GM12878 (cell line): ENCODE measurements around the gene PRKG1. TPM values are rescaled to one million over a fixed set of nuclear protein-coding genes. Genes with fewer than 3 reads are reported as not detected.

Experiments used
- ATAC-seq: fragments of 200-7000 bp; cut with Tn5 transposase; 3 replicates; pipeline ENCODE4 v1.9.1; 2020; ENCODE audit warnings: mild to moderate bottlenecking, moderate library complexity
- BruUV-seq: library from RNA; stranded (reverse); fragments of 400-500 nt; replicated peaks from 2 replicates; lab custom pipeline; 2021; lab: Mats Ljungman, UMichigan
- CTCF ChIA-PET: fragments of 300-600 bp; sonication (Branson Sonifier 250); formaldehyde crosslinking; extraction: SDS; loops from one replicate; lab custom pipeline; 2021; ENCODE audit warnings: inconsistent platforms; lab: Yijun Ruan, JAX
- POLR2A ChIA-PET: fragments of 350-600 bp; formaldehyde crosslinking; extraction: SDS; loops from one replicate; lab custom pipeline; 2021; ENCODE audit warnings: inconsistent platforms; lab: Charles Lee
- RAD21 ChIA-PET: fragments of 300-600 bp; sonication (Branson Sonifier 250); formaldehyde crosslinking; loops from one replicate; lab custom pipeline; 2023; ENCODE audit warnings: antibody characterized with exemption; ENCODE audit not compliant: unreplicated experiment; lab: Charles Lee
- SMC1A ChIA-PET: fragments of 300-600 bp; sonication (Branson Sonifier 250); formaldehyde crosslinking; loops from one replicate; lab custom pipeline; 2023; ENCODE audit not compliant: unreplicated experiment, uncharacterized antibody; lab: Charles Lee
- DNase-seq: peaks from one replicate; pipeline ENCODE4 v3.0.0-alpha.2; 2011; ENCODE audit warnings: low read depth, low spot score
- FAIRE-seq: peaks from 3 replicates; lab custom pipeline; 2011; peaks lifted over from hg19 to GRCh38; lab: Jason Lieb, UNC
- H2AFZ ChIP-seq: 2 replicates; pipeline ENCODE4 v1.6.0; 2011; ENCODE audit warnings: low read depth, low read length, control low read depth; ENCODE audit not compliant: control insufficient read depth
- H3K27ac ChIP-seq: 2 replicates; pipeline ENCODE4 v1.5.1; 2011; ENCODE audit warnings: control low read depth; ENCODE audit not compliant: control insufficient read depth, insufficient read depth
- H3K27me3 ChIP-seq, 2 experiments: replicated peaks in 1 of 2; 2 replicates each; pipeline versions ENCODE4 v1.6.0 to v1.6.1; 2011; ENCODE audit warnings: low read length in 1 of 2; ENCODE audit not compliant: control insufficient read depth in 2 of 2, insufficient read depth in 2 of 2
- H3K36me3 ChIP-seq, 2 experiments: 2 replicates each; pipeline ENCODE4 v1.5.1; 2011; ENCODE audit warnings: low read length in 1 of 2; ENCODE audit not compliant: control insufficient read depth in 2 of 2, insufficient read depth in 2 of 2
- H3K4me1 ChIP-seq: 2 replicates; pipeline ENCODE4 v1.6.1; 2011; ENCODE audit warnings: mild to moderate bottlenecking, low read length, moderate library complexity, mixed read lengths; ENCODE audit not compliant: control insufficient read depth, insufficient read depth
- H3K4me2 ChIP-seq: 2 replicates; pipeline ENCODE4 v1.6.0; 2011; ENCODE audit warnings: control low read depth; ENCODE audit not compliant: control insufficient read depth, insufficient read depth
- H3K4me3 ChIP-seq: fragments of 200-600 bp; sonication (generic); 2 replicates; pipeline ENCODE4 v1.5.1; 2016
- H3K79me2 ChIP-seq: 2 replicates; pipeline ENCODE4 v1.6.0; 2011; ENCODE audit warnings: low read length; ENCODE audit not compliant: control insufficient read depth, insufficient read depth
- H3K9ac ChIP-seq: 2 replicates; pipeline ENCODE4 v1.8.0; 2011; ENCODE audit warnings: low read length, control low read depth, mixed read lengths; ENCODE audit not compliant: control insufficient read depth, insufficient read depth
- H3K9me3 ChIP-seq: replicated peaks from 3 replicates; pipeline ENCODE4 v1.5.1; 2011; ENCODE audit warnings: mild to moderate bottlenecking, low read length; ENCODE audit not compliant: control insufficient read depth, insufficient read depth
- H4K20me1 ChIP-seq: 2 replicates; pipeline ENCODE4 v1.6.0; 2011; ENCODE audit not compliant: control insufficient read depth, insufficient read depth
- BHLHE40 ChIP-seq, 2 experiments: fragments of 450-650 bp in 1 of 2; IDR thresholded peaks; 2 replicates each; pipeline ENCODE4 v1.6.1; 2011 to 2017; ENCODE audit warnings: low read depth in 2 of 2, borderline replicate concordance in 1 of 2, improper control_type of control experiment in 1 of 2, low read length in 1 of 2, mild to moderate bottlenecking in 1 of 2
- CBX5 ChIP-seq: sonication (generic); IDR thresholded peaks from 2 replicates; pipeline ENCODE4 v1.6.1; 2016; ENCODE audit warnings: low read depth, moderate library complexity, mild to moderate bottlenecking, inconsistent platforms
- CHD4 ChIP-seq: fragments of 200-600 bp; sonication (generic); IDR thresholded peaks from 2 replicates; pipeline ENCODE4 v1.6.1; 2016; ENCODE audit warnings: mild to moderate bottlenecking
- FOS ChIP-seq: IDR thresholded peaks from 3 replicates; pipeline ENCODE4 v1.6.1; 2011; ENCODE audit warnings: borderline replicate concordance; ENCODE audit not compliant: insufficient read length; ENCODE audit errors: extremely low read depth
- MEF2B ChIP-seq: fragments of 450-650 bp; IDR thresholded peaks from 2 replicates; pipeline ENCODE4 v1.6.1; 2018; ENCODE audit warnings: mild to moderate bottlenecking, moderate library complexity; ENCODE audit not compliant: partially characterized antibody, poor library complexity, severe bottlenecking
- MTA2 ChIP-seq: fragments of 450-650 bp; IDR thresholded peaks from 2 replicates; pipeline ENCODE4 v1.6.1; 2016; ENCODE audit warnings: low read depth, mild to moderate bottlenecking, moderate library complexity
- MYC ChIP-seq: IDR thresholded peaks from 2 replicates; pipeline ENCODE4 v1.6.1; 2011; ENCODE audit warnings: mild to moderate bottlenecking, low read length, moderate library complexity, inconsistent platforms; ENCODE audit not compliant: insufficient read depth, insufficient replicate concordance, insufficient read length, severe bottlenecking
- NR2C2 ChIP-seq: IDR thresholded peaks from 2 replicates; pipeline ENCODE4 v1.6.1; 2011; ENCODE audit warnings: borderline replicate concordance, low read depth; ENCODE audit not compliant: control insufficient read depth, insufficient read length
- PAX5 ChIP-seq: IDR thresholded peaks from 2 replicates; pipeline ENCODE4 v1.6.1; 2011; ENCODE audit warnings: low read depth, low read length, borderline replicate concordance
- POLR2A ChIP-seq: IDR thresholded peaks from 2 replicates; pipeline ENCODE4 v1.6.1; 2011; ENCODE audit warnings: low read depth, mild to moderate bottlenecking, low read length
- POLR2AphosphoS5 ChIP-seq: IDR thresholded peaks from 2 replicates; pipeline ENCODE4 v1.6.1; 2011; ENCODE audit warnings: mild to moderate bottlenecking, low read length, inconsistent platforms
- RELA ChIP-seq: fragments of 450-650 bp; IDR thresholded peaks from 2 replicates; pipeline ENCODE4 v1.8.0; 2014; ENCODE audit warnings: borderline replicate concordance; ENCODE audit not compliant: partially characterized antibody
- SP1 ChIP-seq: IDR thresholded peaks from one replicate; pipeline ENCODE4 v1.6.1; 2011; ENCODE audit warnings: low read depth, low read length
- SUZ12 ChIP-seq: fragments of 200-600 bp; sonication (generic); IDR thresholded peaks from one replicate; pipeline ENCODE4 v1.6.1; 2018; ENCODE audit warnings: antibody characterized with exemption, mild to moderate bottlenecking; ENCODE audit not compliant: unreplicated experiment
- WGBS: methylation state at CpG from one replicate; pipeline ENCODE4 v1.1.6; 2016; ENCODE audit warnings: low lambda C conversion rate; ENCODE audit not compliant: insufficient replicate concordance, insufficient coverage; ENCODE audit errors: missing lambda C conversion rate; 5-methylcytosine and 5-hydroxymethylcytosine counted together
- in situ Hi-C: fragments of 300-500 bp; cut with MboI; formaldehyde crosslinking; loops from 9 replicates; pipeline ENCODE4 v1.14.3; 2018; ENCODE audit warnings: mixed read lengths
- intact Hi-C: fragments of 100-400 bp; cut with micrococcal nuclease; formaldehyde crosslinking; loops from one replicate; pipeline ENCODE4 v1.14.2; 2022; ENCODE audit not compliant: unreplicated experiment
- polyA plus RNA-seq, 11 experiments: library from polyadenylated mRNA; depleted of rRNA in 4 of 11; unstranded in 6 of 11; stranded (reverse) in 5 of 11; fragments of >200 nt; fragmentation: Nextera tagmentation in 4 of 11; fragmentation: Illumina TruSeq in 1 of 11; extraction: Ambion mirVana in 4 of 11; extraction: Trizol in 1 of 11; gene quantifications; 1 replicate in 1 of 11; 2 replicates in 10 of 11; pipeline versions ENCODE4 v1.2.1 to v1.2.3, GENCODE V29; 2011 to 2016; ENCODE audit warnings: inconsistent platforms in 2 of 11, missing spikeins in 2 of 11, low read depth in 1 of 11
- total RNA-seq, 4 experiments: library from RNA; depleted of rRNA in 3 of 4; stranded (reverse); fragments of >200 nt in 3 of 4; fragmentation: Illumina TruSeq in 1 of 4; extraction: Trizol in 1 of 4; gene quantifications; 2 replicates each; pipeline versions ENCODE4 v1.2.1 to v1.2.3, GENCODE V29; 2013 to 2021
- TF ChIP-seq, protein P1 (sequence below): IDR thresholded peaks from 2 replicates; pipeline ENCODE4 v1.6.1; 2011; ENCODE audit warnings: mild to moderate bottlenecking, low read depth, low read length, moderate library complexity; ENCODE audit not compliant: insufficient replicate concordance
- TF ChIP-seq, protein P2 (sequence below): IDR thresholded peaks from 2 replicates; pipeline ENCODE4 v1.6.1; 2011; ENCODE audit warnings: low read depth, mild to moderate bottlenecking, low read length, moderate library complexity, borderline replicate concordance; ENCODE audit errors: extremely low read depth

PRKG1 gene
- total and polyA plus RNA-seq, 10 of the 15 experiments (the other 5 are each of a cell fraction or from before 2014, with no cell fraction given): 0.04 to 0.05 TPM; not detected in 8

DNA sequence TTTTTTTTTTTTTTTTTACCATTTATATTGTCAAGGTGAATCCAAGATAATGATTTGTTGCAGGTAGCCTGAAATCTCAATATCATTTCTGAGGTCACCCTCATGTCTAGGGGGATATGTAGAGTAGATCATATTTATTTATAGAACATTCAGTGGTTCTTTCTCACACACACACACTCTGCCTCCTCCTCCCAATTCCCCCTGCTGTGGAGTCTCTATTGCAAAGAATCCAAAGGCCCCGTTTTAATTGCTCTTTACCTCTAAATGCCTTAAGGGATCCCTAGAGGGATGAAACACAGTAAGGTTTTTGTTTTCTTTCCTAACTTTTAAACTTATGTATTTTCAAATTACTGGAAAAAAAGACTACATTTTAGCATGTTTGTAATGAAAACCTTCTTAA, 170.0 kb downstream of the PRKG1 start:
- Histone ChIP-seq H3K36me3 (no peaks in the 10 kb centered on the region), H3K27me3 (no peaks in the 10 kb centered on the region), H4K20me1 (no peaks in the 10 kb centered on the region)
- SMC1A ChIA-PET: no interaction called here
- FAIRE-seq: no peak
- no peak for TF ChIP-seq SUZ12
- TF ChIP-seq CBX5: no peak
- no peak for TF ChIP-seq BHLHE40 (IDR thresholded peaks at IDR 0.05; ENCODE audit: borderline replicate concordance in 1 of 2, low read depth in 2 of 2, low read length in 1 of 2)
- TF ChIP-seq, protein P1, sequence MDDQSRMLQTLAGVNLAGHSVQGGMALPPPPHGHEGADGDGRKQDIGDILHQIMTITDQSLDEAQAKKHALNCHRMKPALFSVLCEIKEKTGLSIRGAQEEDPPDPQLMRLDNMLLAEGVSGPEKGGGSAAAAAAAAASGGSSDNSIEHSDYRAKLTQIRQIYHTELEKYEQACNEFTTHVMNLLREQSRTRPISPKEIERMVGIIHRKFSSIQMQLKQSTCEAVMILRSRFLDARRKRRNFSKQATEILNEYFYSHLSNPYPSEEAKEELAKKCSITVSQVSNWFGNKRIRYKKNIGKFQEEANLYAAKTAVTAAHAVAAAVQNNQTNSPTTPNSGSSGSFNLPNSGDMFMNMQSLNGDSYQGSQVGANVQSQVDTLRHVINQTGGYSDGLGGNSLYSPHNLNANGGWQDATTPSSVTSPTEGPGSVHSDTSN: no peak
- TF ChIP-seq CHD4: no peak
- TF ChIP-seq RELA: no peak
- TF ChIP-seq MEF2B: no peak
- TF ChIP-seq SP1: no peak
- TF ChIP-seq FOS: no peak
- TF ChIP-seq NR2C2: no peak
- TF ChIP-seq, protein P2, sequence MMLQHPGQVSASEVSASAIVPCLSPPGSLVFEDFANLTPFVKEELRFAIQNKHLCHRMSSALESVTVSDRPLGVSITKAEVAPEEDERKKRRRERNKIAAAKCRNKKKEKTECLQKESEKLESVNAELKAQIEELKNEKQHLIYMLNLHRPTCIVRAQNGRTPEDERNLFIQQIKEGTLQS: no peak
- no peak for TF ChIP-seq PAX5
- TF ChIP-seq MYC: no peak
- TF ChIP-seq POLR2A: no peak
- no peak for TF ChIP-seq MTA2
- no peak for TF ChIP-seq POLR2AphosphoS5
- TF ChIP-seq, all 136 proteins: peak for 0
- DNase-seq (no peak), ATAC-seq (no peak)
- no peak overlapping the region for H3K4me3 ChIP-seq
- no peaks in the 10 kb centered on the region for H3K79me2 ChIP-seq
- BruUV-seq: no TSS peak
- ChIA-PET RAD21 (no interaction called here), POLR2A (no interaction called here), CTCF (no interaction called here)
- no peaks in the 10 kb centered on the region for H3K4me1 ChIP-seq
- H3K9me3 ChIP-seq: no peaks in the 10 kb centered on the region
- H3K9ac ChIP-seq: no peak overlapping the region
- intact Hi-C loops (no loop called here), in situ Hi-C loops (no loop called here)
- H2AFZ ChIP-seq: no peak overlapping the region
- 29% methylated on average over 1 of the region's 1 CpG for WGBS
- no peak overlapping the region for H3K4me2 ChIP-seq
- H3K27ac ChIP-seq: no peak overlapping the region
